GM23338 (cell line): ENCODE data around the gene ZNF438. TPM values are rescaled to one million over a fixed set of nuclear protein-coding genes. Genes with fewer than 3 reads are reported as not detected.

ENCODE experiments used
- ATAC-seq: fragments of 200-7000 bp; cut with Tn5 transposase; 3 replicates; pipeline ENCODE4 v1.9.1; 2020
- DNase-seq: peaks from one replicate; pipeline ENCODE4 v3.0.0-alpha.2; 2015; ENCODE audit warnings: low spot score
- H2AFZ ChIP-seq: fragments of 200-600 bp; sonication (generic); 2 replicates; pipeline ENCODE4 v1.8.0; 2016; ENCODE audit warnings: antibody characterized with exemption, mild to moderate bottlenecking, moderate library complexity
- H3F3A ChIP-seq: fragments of 200-600 bp; sonication (generic); replicated peaks from 2 replicates; pipeline ENCODE4 v1.8.0; 2017; ENCODE audit warnings: antibody characterized with exemption, mixed run types, low read depth
- H3K27ac ChIP-seq: fragments of 200-600 bp; sonication (generic); 2 replicates; pipeline ENCODE4 v1.6.1; 2016; ENCODE audit warnings: low read depth
- H3K27me3 ChIP-seq: fragments of 200-600 bp; sonication (generic); 2 replicates; pipeline ENCODE4 v1.8.0; 2016; ENCODE audit warnings: mild to moderate bottlenecking, mixed run types, moderate library complexity; ENCODE audit not compliant: insufficient read depth
- H3K36me3 ChIP-seq: fragments of 200-600 bp; sonication (generic); 2 replicates; pipeline ENCODE4 v1.8.0; 2016; ENCODE audit warnings: mild to moderate bottlenecking; ENCODE audit not compliant: insufficient read depth
- H3K4me1 ChIP-seq: fragments of 200-600 bp; sonication (generic); 2 replicates; pipeline ENCODE4 v1.8.0; 2016; ENCODE audit warnings: mild to moderate bottlenecking, moderate library complexity; ENCODE audit not compliant: insufficient read depth
- H3K4me2 ChIP-seq: fragments of 200-600 bp; sonication (generic); 2 replicates; pipeline ENCODE4 v1.7.1; 2017; ENCODE audit warnings: mixed run types
- H3K4me3 ChIP-seq: fragments of 200-600 bp; sonication (generic); 2 replicates; pipeline ENCODE4 v1.6.1; 2016; ENCODE audit warnings: mixed run types
- H3K79me2 ChIP-seq: fragments of 200-600 bp; sonication (generic); replicated peaks from 2 replicates; pipeline ENCODE4 v1.8.0; 2017; ENCODE audit warnings: mild to moderate bottlenecking; ENCODE audit not compliant: insufficient read depth
- H3K9me2 ChIP-seq: fragments of 200-600 bp; sonication (generic); 2 replicates; pipeline ENCODE4 v1.8.0; 2017; ENCODE audit not compliant: insufficient read depth
- H4K20me1 ChIP-seq: fragments of 200-600 bp; sonication (generic); replicated peaks from 2 replicates; pipeline ENCODE4 v1.8.0; 2017; ENCODE audit warnings: mild to moderate bottlenecking; ENCODE audit not compliant: insufficient read depth
- H3K27ac Mint-ChIP-seq: 2 replicates; pipeline ENCODE4 v1.8.0; 2020; ENCODE audit warnings: inconsistent platforms, mild to moderate bottlenecking, moderate library complexity, mixed read lengths
- H3K27me3 Mint-ChIP-seq: 3 replicates; pipeline ENCODE4 v1.8.0; 2022; ENCODE audit warnings: low read depth, mild to moderate bottlenecking, moderate library complexity, mixed read lengths, inconsistent platforms; ENCODE audit not compliant: insufficient read depth, poor library complexity
- H3K36me3 Mint-ChIP-seq: 3 replicates; pipeline ENCODE4 v1.8.0; 2021; ENCODE audit warnings: low read depth, mild to moderate bottlenecking, inconsistent platforms, moderate library complexity, mixed read lengths
- H3K4me1 Mint-ChIP-seq: 3 replicates; pipeline ENCODE4 v1.8.0; 2020; ENCODE audit warnings: mild to moderate bottlenecking, inconsistent platforms, mixed read lengths
- H3K4me3 Mint-ChIP-seq: 3 replicates; pipeline ENCODE4 v1.8.0; 2021; ENCODE audit warnings: moderate library complexity, mild to moderate bottlenecking, inconsistent platforms, mixed read lengths
- H3K9me3 Mint-ChIP-seq: 3 replicates; pipeline ENCODE4 v1.8.0; 2020; ENCODE audit warnings: moderate library complexity, mild to moderate bottlenecking, inconsistent platforms, mixed read lengths
- CREB1 ChIP-seq: fragments of 250-450 bp; sonication (Bioruptor Pico); IDR thresholded peaks from 2 replicates; pipeline ENCODE4 v1.5.0; 2020; ENCODE audit warnings: low read depth, mild to moderate bottlenecking, moderate library complexity
- ETS1 ChIP-seq: IDR thresholded peaks from 2 replicates; pipeline ENCODE4 v1.6.1; 2016; ENCODE audit warnings: antibody characterized with exemption
- EZH2phosphoT487 ChIP-seq: fragments of 200-600 bp; sonication (generic); IDR thresholded peaks from one replicate; pipeline ENCODE4 v1.8.1; 2018; ENCODE audit warnings: antibody characterized with exemption; ENCODE audit not compliant: unreplicated experiment
- JUNB ChIP-seq: IDR thresholded peaks from one replicate; pipeline ENCODE4 v1.6.1; 2016; ENCODE audit warnings: antibody characterized with exemption; ENCODE audit not compliant: unreplicated experiment
- NANOG ChIP-seq: IDR thresholded peaks from 2 replicates; pipeline ENCODE4 v1.6.1; 2016; ENCODE audit warnings: antibody characterized with exemption, borderline replicate concordance
- POLR2AphosphoS5 ChIP-seq: IDR thresholded peaks from 2 replicates; pipeline ENCODE4 v1.6.1; 2016; ENCODE audit warnings: antibody characterized with exemption, low read depth
- ZNF462 ChIP-seq: fragments of 250-450 bp; sonication (Bioruptor Pico); IDR thresholded peaks from 2 replicates; pipeline ENCODE4 v1.5.0; 2020; ENCODE audit warnings: mild to moderate bottlenecking, moderate library complexity
- polyA plus RNA-seq: library from polyadenylated mRNA; unstranded; fragments of >200 nt; fragmentation: Nextera tagmentation; extraction: Ambion mirVana; gene quantifications from 2 replicates; pipeline ENCODE4 v1.2.1, GENCODE V29; 2016
- total RNA-seq: library from RNA; depleted of rRNA; stranded (reverse); fragments of >200 nt; shearing (Covaris generic); gene quantifications from 2 replicates; pipeline ENCODE4 v1.2.3, GENCODE V29; 2014
- TF ChIP-seq, protein P1 (sequence below), 2 experiments: fragments of 200-600 bp in 1 of 2; sonication (generic) in 1 of 2; conservative IDR thresholded peaks; 2 replicates each; pipeline versions ENCODE4 v1.5.1 to v1.6.1; 2016 to 2017; ENCODE audit warnings: antibody characterized with exemption in 2 of 2, low read depth in 2 of 2, mild to moderate bottlenecking in 2 of 2, moderate library complexity in 1 of 2

The ZNF438 gene
- total and polyA plus RNA-seq, 2 experiments from 2014 or later: 0.91 to 0.94 TPM

- no peak for TF ChIP-seq ZNF462 (CRISPR knock-in tag)
- no peak for TF ChIP-seq NANOG
Measured at GRCh38 chr10:30911303-30911863, 120.3 kb downstream of the ZNF438 start (continued).

DNA sequence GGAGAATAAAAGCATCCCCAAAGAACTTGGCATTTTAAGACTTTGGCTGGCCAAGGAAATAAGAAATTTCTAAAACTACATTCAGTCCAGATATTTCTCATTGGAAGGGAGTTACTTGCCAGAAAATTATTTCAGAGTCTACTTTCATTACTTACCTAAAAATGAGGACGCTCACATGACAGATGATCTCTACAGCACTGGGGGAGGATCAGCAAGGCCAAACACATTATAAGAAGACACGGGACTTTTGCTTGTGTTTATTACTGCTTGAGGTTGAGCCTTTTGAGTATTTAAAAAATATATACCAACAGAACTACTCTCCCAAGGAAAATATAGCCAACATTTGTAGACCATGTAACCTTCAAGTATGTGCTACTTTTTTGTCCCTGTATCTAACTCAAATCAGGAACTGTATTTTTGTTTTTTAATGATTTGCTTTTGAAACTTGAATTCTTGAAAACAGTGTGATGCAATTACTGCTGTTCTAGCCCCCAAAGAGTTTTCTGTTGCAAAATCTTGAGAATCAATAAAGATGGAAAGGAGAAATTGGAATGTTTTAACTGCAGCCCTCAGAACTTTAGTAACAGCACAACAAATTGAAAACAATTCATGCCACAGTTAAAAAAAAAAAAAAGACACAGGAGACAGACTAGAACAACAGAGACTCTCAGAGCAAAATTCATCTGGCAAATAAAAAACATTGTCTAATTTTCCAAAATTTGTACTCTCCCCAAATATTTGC, 128.1 kb downstream of the ZNF438 start:
- H3K4me3 Mint-ChIP-seq: no peak overlapping the region
- ATAC-seq (no peak), DNase-seq (no peak)
- Histone ChIP-seq H3K4me1 (no peaks in the 10 kb centered on the region), H3K27me3 (no peaks in the 10 kb centered on the region), H3K4me2 (no peak overlapping the region), H3K36me3 (peaks cover 3% of the 10 kb centered on the region; the same call in 1 of the 2 replicates), H4K20me1 (no peaks in the 10 kb centered on the region), H3K9me2 (no peaks in the 10 kb centered on the region), H3K27ac (no peak overlapping the region), H3K79me2 (no peaks in the 10 kb centered on the region), H3K4me3 (no peak overlapping the region), H2AFZ (no peak overlapping the region), H3F3A (no peaks in the 10 kb centered on the region)
- no peaks in the 10 kb centered on the region for H3K27me3 Mint-ChIP-seq
- peaks cover 36% of the 10 kb centered on the region for H3K9me3 Mint-ChIP-seq
- no peak overlapping the region for H3K27ac Mint-ChIP-seq
- H3K36me3 Mint-ChIP-seq: peaks cover 43% of the 10 kb centered on the region
- TF ChIP-seq CREB1 (CRISPR knock-in tag) (no peak), POLR2AphosphoS5 (no peak), JUNB (no peak), ETS1 (no peak), EZH2phosphoT487 (no peak), NANOG (no peak)
- TF ChIP-seq, protein P1, sequence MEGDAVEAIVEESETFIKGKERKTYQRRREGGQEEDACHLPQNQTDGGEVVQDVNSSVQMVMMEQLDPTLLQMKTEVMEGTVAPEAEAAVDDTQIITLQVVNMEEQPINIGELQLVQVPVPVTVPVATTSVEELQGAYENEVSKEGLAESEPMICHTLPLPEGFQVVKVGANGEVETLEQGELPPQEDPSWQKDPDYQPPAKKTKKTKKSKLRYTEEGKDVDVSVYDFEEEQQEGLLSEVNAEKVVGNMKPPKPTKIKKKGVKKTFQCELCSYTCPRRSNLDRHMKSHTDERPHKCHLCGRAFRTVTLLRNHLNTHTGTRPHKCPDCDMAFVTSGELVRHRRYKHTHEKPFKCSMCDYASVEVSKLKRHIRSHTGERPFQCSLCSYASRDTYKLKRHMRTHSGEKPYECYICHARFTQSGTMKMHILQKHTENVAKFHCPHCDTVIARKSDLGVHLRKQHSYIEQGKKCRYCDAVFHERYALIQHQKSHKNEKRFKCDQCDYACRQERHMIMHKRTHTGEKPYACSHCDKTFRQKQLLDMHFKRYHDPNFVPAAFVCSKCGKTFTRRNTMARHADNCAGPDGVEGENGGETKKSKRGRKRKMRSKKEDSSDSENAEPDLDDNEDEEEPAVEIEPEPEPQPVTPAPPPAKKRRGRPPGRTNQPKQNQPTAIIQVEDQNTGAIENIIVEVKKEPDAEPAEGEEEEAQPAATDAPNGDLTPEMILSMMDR (conservative IDR thresholded peaks at IDR 0.05; ENCODE audit: low read depth in 2 of 2): no peak
- no peaks in the 10 kb centered on the region for H3K4me1 Mint-ChIP-seq
